Measurements from ENCODE around the gene STPG3. TPM values are rescaled to one million over a fixed set of nuclear protein-coding genes. Genes with fewer than 3 reads are reported as not detected.
A peak's percentile ranks its signal among the peaks of the same experiment; 100 is the strongest.

The STPG3 gene
- total and polyA plus RNA-seq, 10 donors: not detected

- Histone ChIP-seq H3K27ac (no peak overlapping the region), H3K27me3 (replicated peaks in 1 of 7) (peaks cover 0 to 18% (median 4%) of the 10 kb centered on the region in 7 donors), H3K4me3 (no peak overlapping the region), H3K9me3 (no peaks in the 10 kb centered on the region), H3K36me3 (peaks cover 0 to 34% (median 12%) of the 10 kb centered on the region in 6 donors), H3K4me1 (peaks cover 8 to 69% (median 44%) of the 10 kb centered on the region in 6 donors)
- WGBS, 5 donors: 89 to 98% (median 95%) methylated on average over 4 to 10 of the region's 10 CpGs
- intact Hi-C loops (cut with DNase I; ENCODE audit: low total_unique reads): loop anchor here (5.0 kb wide), 1 partner anchor 103 kb away; no protein-coding TSS in a partner anchor
- TF ChIP-seq POLR2AphosphoS5 (IDR thresholded peaks at IDR 0.05) (peak in 1 of 3 donors; percentile 34), CTCF (IDR thresholded peaks at IDR 0.05 in 8 of 11, conservative IDR thresholded peaks at IDR 0.05 in 3 of 11) (no peak), POLR2A (IDR thresholded peaks at IDR 0.05) (no peak)
- no peak for DNase-seq
Measured at GRCh38 chr9:137219757-137220316, 31.2 kb upstream of the STPG3 start.

- TF ChIP-seq CTCF (IDR thresholded peaks at IDR 0.05 in 8 of 11, conservative IDR thresholded peaks at IDR 0.05 in 3 of 11) (no peak), POLR2A (IDR thresholded peaks at IDR 0.05) (no peak), POLR2AphosphoS5 (IDR thresholded peaks at IDR 0.05) (peak in 1 of 3 donors; percentile 27)
- intact Hi-C loops (cut with DNase I; ENCODE audit: low total_unique reads): loop anchor here (5.0 kb wide), 1 partner anchor 103 kb away; no protein-coding TSS in a partner anchor
- H3K4me1 ChIP-seq: peaks cover 8 to 73% (median 44%) of the 10 kb centered on the region in 6 donors
Measured at GRCh38 chr9:137220317-137221094, 30.6 kb upstream of the STPG3 start.

GRCh38 chr9:137221095-137221505 lies 30.0 kb upstream of the STPG3 start:
- H3K27me3 ChIP-seq (replicated peaks in 1 of 7): peaks cover 0 to 18% (median 4%) of the 10 kb centered on the region in 7 donors
- H3K27ac ChIP-seq: no peak overlapping the region
- intact Hi-C loops (cut with DNase I; ENCODE audit: low total_unique reads): loop anchor here (5.0 kb wide), 1 partner anchor 104 kb away; no protein-coding TSS in a partner anchor
- peaks cover 8 to 73% (median 44%) of the 10 kb centered on the region in 6 donors for H3K4me1 ChIP-seq
- no peak for TF ChIP-seq CTCF (IDR thresholded peaks at IDR 0.05 in 8 of 11, conservative IDR thresholded peaks at IDR 0.05 in 3 of 11)
- TF ChIP-seq POLR2A (IDR thresholded peaks at IDR 0.05): no peak
- no peak for TF ChIP-seq POLR2AphosphoS5 (IDR thresholded peaks at IDR 0.05)
- H3K36me3 ChIP-seq: peaks cover 0 to 22% (median 4%) of the 10 kb centered on the region in 6 donors
- H3K9me3 ChIP-seq: no peaks in the 10 kb centered on the region
- WGBS, 5 donors: 84 to 87% (median 85%) methylated on average over 13 to 14 of the region's 14 CpGs; no CpG with 5 or more reads in 2 of the 5 donors
- no peak for DNase-seq
- H3K4me3 ChIP-seq: peak overlapping the region in 1 of 8 donors; percentile 81

More at GRCh38 chr9:137220317-137221094, 30.6 kb upstream of the STPG3 start:
- no peak for DNase-seq
- Histone ChIP-seq H3K27ac (no peak overlapping the region), H3K4me3 (no peak overlapping the region), H3K9me3 (no peaks in the 10 kb centered on the region), H3K27me3 (replicated peaks in 1 of 7) (peaks cover 0 to 18% (median 4%) of the 10 kb centered on the region in 7 donors), H3K36me3 (peaks cover 0 to 28% (median 9%) of the 10 kb centered on the region in 6 donors)
- WGBS, 5 donors: 89 to 94% (median 93%) methylated on average over 45 to 52 of the region's 52 CpGs

Data from spleen (tissue), 11 donors.